Left kidney (tissue), 8 donors: ENCODE data around the gene PCBP3. TPM values are rescaled to one million over a fixed set of nuclear protein-coding genes. Genes with fewer than 3 reads are reported as not detected.
"Not testable (repeated sequence)": the region's sequence is repeated elsewhere in the genome, so short reads cannot be mapped to it uniquely, and the experiment has no call there.

Source experiments
- DNase-seq: peaks from one replicate; pipeline ENCODE4 v3.0.0-alpha.2; 2013
- long read RNA-seq, 8 donors: transcript quantifications; one replicate each; lab custom pipeline, GENCODE V29; 2026
- polyA plus RNA-seq: library from polyadenylated mRNA; unstranded; fragments of 120-200 nt; gene quantifications from one replicate; pipeline ENCODE4 v1.2.1, GENCODE V29; 2013; ENCODE audit not compliant: insufficient read length

PCBP3 gene
- polyA plus RNA-seq = 2.0 TPM
- long read RNA-seq, donor 1, partial matches to known transcripts = 0 of 1 reads
- long read RNA-seq, donor 1, other reads (novel, unspliced or antisense) = 0 of 1 reads
- long read RNA-seq, donor 2 = 0 reads
- long read RNA-seq, donor 3 = 0 reads
- long read RNA-seq, donor 4 = 0 reads
- long read RNA-seq, donor 5 = 0 reads
- long read RNA-seq, donor 6 = 0 reads
- long read RNA-seq, donor 7 = 0 reads
- long read RNA-seq, donor 8 = 0 reads

GRCh38 chr21:45643021-45643980 lies at the start of gene PCBP3:
TSS of gene PCBP3 (plus strand) at chr21:45643725. CDS start at chr21:45850086, 206,361 bp downstream.
- DNase-seq = peak; percentile 89

- DNase-seq = no peak
Observed at GRCh38 chr21:45594721-45595489, 48.6 kb upstream of the PCBP3 start.

- DNase-seq = no peak
Observed at GRCh38 chr21:45595574-45596295, 47.8 kb upstream of the PCBP3 start.

GRCh38 chr21:45596704-45597318 lies 46.7 kb upstream of the PCBP3 start:
- DNase-seq = peak; percentile 60

GRCh38 chr21:45598109-45598508 lies 45.4 kb upstream of the PCBP3 start:
- DNase-seq = no peak

GRCh38 chr21:45598666-45599065 lies 44.9 kb upstream of the PCBP3 start:
- no peak for DNase-seq

GRCh38 chr21:45599146-45599581 lies 44.4 kb upstream of the PCBP3 start:
- DNase-seq = no peak

- DNase-seq = no peak
Observed at GRCh38 chr21:45600248-45600647, 43.3 kb upstream of the PCBP3 start.

- DNase-seq = no peak
Observed at GRCh38 chr21:45601551-45601950, 42.0 kb upstream of the PCBP3 start.

- no peak for DNase-seq
Observed at GRCh38 chr21:45602106-45602505, 41.4 kb upstream of the PCBP3 start.

- no peak for DNase-seq
Observed at GRCh38 chr21:45603481-45603880, 40.0 kb upstream of the PCBP3 start.

- not testable (repeated sequence) for DNase-seq
Observed at GRCh38 chr21:45604681-45605080, 38.8 kb upstream of the PCBP3 start.

GRCh38 chr21:45607021-45607908 lies 36.3 kb upstream of the PCBP3 start:
- no peak for DNase-seq

- no peak for DNase-seq
Observed at GRCh38 chr21:45607909-45608295, 35.6 kb upstream of the PCBP3 start.

- not testable (repeated sequence) for DNase-seq
Observed at GRCh38 chr21:45608747-45609470, 34.6 kb upstream of the PCBP3 start.

GRCh38 chr21:45609616-45610015 lies 33.9 kb upstream of the PCBP3 start:
- not testable (repeated sequence) for DNase-seq

GRCh38 chr21:45611296-45611695 lies 32.2 kb upstream of the PCBP3 start:
- no peak for DNase-seq

GRCh38 chr21:45611939-45612664 lies 31.4 kb upstream of the PCBP3 start:
- DNase-seq = no peak

- not testable (repeated sequence) for DNase-seq
Observed at GRCh38 chr21:45612665-45613019, 30.9 kb upstream of the PCBP3 start.
